GM18519 (cell line): ENCODE measurements around the gene TEDC2.

ENCODE experiments used
- ATAC-seq: cut with Tn5 transposase; IDR thresholded peaks from one replicate; pipeline ENCODE4 v1.9.1; 2021; ENCODE audit warnings: mild to moderate bottlenecking, moderate library complexity; ENCODE audit not compliant: unreplicated experiment, low FRiP score

Gene TEDC2

GRCh38 chr16:2464333-2464732 is 4.4 kb downstream of the TEDC2 start:
- ATAC-seq = no peak

- ATAC-seq = no peak
Observed at GRCh38 chr16:2465653-2466415, 5.9 kb downstream of the TEDC2 start.

DNA sequence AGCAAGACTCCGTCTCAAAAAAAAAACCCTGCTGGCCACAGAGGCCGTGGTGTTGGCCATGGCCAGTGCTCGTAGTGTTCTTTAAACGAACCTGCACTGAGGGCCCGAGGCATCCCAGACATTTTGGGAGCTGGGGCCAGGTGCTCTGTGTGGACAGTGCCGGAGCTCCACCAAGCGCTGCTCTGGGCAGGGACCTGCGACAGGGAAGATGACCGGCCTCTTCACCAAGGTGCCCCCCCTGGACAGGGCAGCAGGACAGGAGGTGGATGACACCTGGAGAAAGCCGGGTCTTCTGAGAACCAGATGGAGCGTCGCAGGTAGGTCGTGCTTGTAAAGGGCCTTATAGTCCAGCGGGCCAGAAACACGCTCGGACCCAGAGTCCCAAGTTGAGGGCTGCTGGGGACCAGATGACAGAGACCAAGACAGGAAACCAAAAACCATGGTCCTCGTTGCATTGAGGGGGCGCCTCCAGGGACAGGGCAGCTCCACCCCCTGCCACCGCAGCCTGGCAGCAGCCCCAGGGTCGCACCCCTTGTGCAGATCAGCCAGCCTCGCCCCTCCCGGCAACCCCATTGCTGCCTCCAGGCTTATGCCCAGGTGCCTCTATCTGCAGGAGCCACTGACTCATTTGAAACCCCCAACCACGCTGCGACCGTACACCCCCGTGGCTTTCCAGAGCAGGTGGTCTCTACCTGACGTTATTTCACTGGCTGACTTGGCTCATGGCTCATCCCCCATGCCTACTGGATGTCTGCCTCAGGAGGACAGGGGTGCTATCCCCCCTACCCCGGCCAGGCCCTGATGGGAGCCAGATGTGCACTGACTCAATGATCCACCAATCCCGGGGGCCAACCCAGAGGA is 7.0 kb downstream of the TEDC2 start:
- no peak for ATAC-seq

GRCh38 chr16:2467528-2468232 is 7.8 kb downstream of the TEDC2 start:
- ATAC-seq = no peak

DNA sequence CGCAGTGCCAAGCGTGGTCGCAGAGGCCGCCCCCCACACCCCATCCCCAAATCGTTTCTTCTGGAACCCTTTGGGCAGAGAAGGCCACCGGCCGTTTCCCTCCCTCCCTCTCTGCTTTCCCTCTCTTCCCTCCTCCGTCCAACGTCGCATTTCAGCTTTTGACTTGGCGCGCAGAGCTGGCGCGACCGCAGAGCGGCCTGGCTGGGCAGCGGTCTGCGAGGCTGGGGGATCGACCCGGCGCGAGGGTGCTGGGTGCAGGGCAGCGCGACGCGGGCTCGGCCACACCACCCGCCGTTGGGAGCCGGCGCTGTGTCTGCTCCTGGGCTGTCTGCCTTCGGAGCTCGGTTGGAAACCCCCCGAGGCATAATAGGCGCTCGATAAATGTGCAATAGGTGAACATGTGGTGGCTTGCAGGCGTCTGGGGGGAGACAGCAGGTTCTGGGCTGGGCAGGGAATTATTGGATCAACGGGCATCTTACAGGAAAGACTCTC is 8.4 kb downstream of the TEDC2 start:
- no peak for ATAC-seq

DNA sequence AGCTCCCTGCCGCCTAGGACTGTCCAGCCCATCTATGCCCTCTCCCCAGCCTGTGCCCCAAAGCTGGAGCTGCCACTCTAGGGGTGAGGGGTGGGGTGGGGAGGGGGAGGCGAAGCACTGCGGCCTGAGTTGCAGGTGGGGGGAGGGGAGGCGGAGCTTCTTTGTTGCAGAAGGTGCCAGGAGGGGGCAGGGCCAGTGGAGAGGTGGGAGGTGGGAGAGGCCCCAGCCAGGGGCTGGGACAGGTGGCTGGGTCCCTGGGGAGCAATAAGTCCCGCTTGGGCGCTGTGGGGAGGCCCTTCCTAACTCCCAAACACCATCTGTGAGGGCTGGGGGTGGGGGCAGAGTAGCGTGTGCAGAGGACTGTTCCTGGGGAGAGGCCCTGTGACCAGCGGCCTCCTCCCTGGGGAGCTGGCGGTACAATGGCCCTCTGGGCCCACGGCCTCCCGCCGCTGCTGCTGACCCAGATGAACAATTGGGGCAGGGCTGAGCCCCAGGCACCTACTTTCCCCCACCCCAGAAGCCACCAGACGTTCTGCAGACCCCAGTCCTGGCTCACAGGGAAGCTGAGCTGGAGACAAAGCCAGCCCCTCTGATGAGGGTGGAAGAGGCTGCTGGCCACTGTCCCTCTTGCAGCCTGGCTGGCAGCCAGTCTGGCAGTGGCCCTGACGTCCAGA is 9.0 kb downstream of the TEDC2 start:
- no peak for ATAC-seq

DNA sequence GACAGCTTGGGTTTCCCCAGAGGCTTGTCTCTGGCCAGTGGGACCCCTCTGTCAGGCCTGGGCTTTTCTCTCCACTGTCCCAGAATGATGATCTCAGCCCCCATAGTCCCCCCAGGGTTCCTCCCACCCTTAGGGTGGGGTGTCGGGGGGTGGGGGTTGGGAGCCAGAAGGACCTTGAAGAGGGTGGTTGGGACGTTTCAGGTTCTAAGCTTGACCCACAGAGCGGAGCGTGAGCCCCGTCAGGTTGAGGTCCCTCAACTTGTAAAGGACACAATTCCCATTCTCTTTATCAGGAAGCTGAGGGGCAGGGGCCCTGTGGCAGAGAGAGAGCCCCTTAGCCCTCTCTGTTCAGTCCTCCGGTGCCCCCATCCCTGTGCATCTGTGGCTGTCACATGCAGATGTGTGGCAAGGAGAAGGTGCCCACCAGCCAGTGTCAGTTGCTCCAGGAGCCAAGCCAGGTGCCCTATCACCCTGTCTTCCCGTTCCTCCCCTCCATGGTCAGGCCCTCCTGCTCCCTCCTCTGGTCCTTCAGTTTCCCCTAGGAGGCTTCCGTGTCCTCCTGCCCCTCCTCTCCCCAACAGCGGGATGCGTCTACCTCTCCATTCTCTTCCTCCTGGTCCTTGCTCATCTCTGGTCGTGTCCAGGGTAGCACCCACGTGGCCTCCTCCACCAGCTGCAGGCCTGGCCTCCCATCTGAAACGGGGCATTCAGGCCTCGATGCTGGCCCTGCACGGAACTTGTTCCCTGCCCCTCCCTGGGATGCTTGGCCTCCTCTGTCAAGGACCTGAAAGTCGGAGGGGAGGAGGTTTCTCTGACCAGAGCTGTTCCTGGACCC is 9.7 kb downstream of the TEDC2 start:
- ATAC-seq = no peak

GRCh38 chr16:2470234-2470601 is 10.3 kb downstream of the TEDC2 start:
- ATAC-seq = no peak

DNA sequence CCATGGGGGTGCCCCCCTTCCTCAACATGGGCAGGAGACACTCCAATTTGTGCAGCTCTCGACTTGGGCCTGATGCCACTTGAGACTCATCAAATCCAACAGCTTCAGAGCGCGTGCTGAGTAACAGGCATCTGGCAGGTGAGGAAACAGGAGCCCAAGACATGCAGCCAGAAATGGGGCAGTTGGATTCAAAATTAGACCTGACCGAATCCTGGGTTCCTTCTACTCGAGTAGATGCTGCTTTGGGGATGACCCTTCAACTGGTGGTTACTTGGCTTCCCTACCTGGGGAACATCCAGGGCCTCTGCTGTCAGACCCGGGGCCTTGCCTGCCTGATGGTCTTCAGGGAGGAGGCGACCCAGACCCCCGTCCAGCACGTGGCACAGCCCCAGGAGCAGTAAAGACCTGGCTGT is 10.7 kb downstream of the TEDC2 start:
- no peak for ATAC-seq

- no peak for ATAC-seq
Observed at GRCh38 chr16:2471016-2471652, 11.2 kb downstream of the TEDC2 start, which contains the start of gene NTN3. Gene NTN3, plus strand, starts transcription at chr16:2471297. Its CDS starts 405 bp downstream, at chr16:2471702.

DNA sequence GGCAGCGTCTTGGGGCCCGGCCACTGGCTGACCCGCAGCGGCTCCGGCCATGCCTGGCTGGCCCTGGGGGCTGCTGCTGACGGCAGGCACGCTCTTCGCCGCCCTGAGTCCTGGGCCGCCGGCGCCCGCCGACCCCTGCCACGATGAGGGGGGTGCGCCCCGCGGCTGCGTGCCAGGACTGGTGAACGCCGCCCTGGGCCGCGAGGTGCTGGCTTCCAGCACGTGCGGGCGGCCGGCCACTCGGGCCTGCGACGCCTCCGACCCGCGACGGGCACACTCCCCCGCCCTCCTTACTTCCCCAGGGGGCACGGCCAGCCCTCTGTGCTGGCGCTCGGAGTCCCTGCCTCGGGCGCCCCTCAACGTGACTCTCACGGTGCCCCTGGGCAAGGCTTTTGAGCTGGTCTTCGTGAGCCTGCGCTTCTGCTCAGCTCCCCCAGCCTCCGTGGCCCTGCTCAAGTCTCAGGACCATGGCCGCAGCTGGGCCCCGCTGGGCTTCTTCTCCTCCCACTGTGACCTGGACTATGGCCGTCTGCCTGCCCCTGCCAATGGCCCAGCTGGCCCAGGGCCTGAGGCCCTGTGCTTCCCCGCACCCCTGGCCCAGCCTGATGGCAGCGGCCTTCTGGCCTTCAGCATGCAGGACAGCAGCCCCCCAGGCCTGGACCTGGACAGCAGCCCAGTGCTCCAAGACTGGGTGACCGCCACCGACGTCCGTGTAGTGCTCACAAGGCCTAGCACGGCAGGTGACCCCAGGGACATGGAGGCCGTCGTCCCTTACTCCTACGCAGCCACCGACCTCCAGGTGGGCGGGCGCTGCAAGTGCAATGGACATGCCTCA is 12.0 kb downstream of the TEDC2 start:
- ATAC-seq = no peak

DNA sequence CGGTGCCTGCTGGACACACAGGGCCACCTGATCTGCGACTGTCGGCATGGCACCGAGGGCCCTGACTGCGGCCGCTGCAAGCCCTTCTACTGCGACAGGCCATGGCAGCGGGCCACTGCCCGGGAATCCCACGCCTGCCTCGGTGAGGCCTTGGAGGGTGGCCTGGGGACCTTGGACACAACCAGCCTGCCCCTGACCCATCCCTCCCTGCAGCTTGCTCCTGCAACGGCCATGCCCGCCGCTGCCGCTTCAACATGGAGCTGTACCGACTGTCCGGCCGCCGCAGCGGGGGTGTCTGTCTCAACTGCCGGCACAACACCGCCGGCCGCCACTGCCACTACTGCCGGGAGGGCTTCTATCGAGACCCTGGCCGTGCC is 12.6 kb downstream of the TEDC2 start:
- ATAC-seq = no peak

GRCh38 chr16:2472885-2473445 is 13.1 kb downstream of the TEDC2 start:
- ATAC-seq = no peak

- no peak for ATAC-seq
Observed at GRCh38 chr16:2473446-2473926, 13.6 kb downstream of the TEDC2 start.

DNA sequence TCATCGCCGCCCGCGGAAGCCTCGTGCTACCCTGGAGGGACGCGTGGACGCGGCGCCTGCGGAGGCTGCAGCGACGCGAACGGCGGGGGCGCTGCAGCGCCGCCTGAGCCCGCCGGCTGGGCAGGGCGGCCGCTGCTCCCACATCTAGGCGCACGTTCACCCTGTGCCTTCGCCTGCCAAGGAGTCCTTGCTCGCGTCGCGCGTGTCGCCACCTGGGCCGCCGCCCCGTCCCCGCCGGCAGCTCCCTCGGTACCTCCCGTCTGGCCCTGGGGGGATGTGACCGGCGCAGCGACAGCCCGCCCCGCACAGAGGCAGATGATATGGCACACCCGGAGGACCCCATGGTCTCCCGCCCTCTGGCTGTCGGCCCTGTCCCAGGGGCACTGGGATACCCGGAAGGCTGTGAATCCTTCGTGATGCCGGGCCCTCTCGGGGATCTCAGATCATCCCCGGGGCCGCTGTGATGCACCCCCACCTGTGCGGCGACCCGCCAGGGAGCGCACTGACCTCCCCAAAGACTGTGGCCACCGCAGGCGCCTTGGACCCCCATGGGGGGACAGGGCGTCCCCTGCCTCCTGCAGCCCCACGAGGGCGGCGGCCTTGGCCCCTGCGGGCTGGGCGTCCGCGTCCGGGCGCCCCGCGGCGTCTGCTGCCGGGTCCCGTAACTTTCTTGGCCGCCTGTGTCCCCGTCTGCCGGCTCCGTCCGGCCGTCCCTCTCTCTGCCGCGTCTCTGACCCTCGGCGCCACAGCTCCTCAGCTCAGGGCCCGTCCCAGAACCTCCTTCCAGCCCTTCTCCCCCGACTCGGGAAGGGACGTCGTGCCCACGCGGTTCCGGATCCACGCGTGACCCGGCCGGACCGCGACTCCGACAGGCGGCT is 14.3 kb downstream of the TEDC2 start:
- ATAC-seq = no peak

GRCh38 chr16:2474877-2475412 is 15.0 kb downstream of the TEDC2 start, which contains the start of gene TBC1D24:
Gene TBC1D24, plus strand, starts transcription at chr16:2475127. Its CDS starts 21,022 bp downstream, at chr16:2496149.
- ATAC-seq = peak; percentile 37
